NCI-H2029 (cell line): ENCODE measurements around the gene PPP1R18.
"Not testable (repeated sequence)": the region's sequence is repeated elsewhere in the genome, so short reads cannot be mapped to it uniquely, and the experiment has no call there.

Experiments
- DNase-seq: peaks from one replicate; lab custom pipeline; 2025; lab: John Stamatoyannopoulos, UW

PPP1R18 gene

GRCh38 chr6:30686009-30686907 lies at the start of gene PPP1R18:
Gene PPP1R18 (minus strand): TSS chr6:30686645. CDS start chr6:30686018, 627 bp downstream.
- no peak for DNase-seq

DNA sequence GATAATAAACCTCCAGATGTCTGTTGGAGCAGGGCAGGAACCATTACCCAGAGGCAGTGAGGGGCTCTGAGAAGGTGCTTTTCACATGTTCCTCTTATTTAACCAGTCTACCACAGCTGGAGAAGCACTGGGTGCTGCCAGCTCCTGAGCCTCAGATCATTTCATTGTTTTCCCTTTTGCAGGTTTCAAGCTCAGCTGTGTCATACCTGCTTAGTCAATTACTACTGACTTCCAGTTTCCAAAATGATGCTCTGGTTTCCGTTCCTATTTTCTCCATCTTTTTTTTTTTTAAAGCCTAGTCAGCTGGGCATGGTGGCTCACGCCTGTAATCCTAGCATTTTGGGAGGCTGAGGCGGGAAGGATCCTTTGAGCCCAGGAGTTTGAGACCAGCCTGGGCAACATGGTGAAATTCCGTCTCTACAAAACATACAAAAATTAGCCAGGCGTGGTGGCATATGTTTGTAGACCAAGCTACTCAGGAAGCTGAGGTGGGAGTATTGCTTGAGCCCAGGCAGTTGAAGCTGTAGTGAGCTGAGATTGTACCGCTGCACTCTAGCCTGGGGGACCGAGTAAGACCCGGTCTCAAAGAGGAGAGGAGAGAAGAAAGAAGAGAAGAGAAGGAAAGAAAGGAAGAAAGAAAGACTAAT lies 49.3 kb upstream of the PPP1R18 start:
- no peak for DNase-seq

- no peak for DNase-seq
These were observed 45.9 kb upstream of the PPP1R18 start for GRCh38 chr6:30732237-30732943.

DNA sequence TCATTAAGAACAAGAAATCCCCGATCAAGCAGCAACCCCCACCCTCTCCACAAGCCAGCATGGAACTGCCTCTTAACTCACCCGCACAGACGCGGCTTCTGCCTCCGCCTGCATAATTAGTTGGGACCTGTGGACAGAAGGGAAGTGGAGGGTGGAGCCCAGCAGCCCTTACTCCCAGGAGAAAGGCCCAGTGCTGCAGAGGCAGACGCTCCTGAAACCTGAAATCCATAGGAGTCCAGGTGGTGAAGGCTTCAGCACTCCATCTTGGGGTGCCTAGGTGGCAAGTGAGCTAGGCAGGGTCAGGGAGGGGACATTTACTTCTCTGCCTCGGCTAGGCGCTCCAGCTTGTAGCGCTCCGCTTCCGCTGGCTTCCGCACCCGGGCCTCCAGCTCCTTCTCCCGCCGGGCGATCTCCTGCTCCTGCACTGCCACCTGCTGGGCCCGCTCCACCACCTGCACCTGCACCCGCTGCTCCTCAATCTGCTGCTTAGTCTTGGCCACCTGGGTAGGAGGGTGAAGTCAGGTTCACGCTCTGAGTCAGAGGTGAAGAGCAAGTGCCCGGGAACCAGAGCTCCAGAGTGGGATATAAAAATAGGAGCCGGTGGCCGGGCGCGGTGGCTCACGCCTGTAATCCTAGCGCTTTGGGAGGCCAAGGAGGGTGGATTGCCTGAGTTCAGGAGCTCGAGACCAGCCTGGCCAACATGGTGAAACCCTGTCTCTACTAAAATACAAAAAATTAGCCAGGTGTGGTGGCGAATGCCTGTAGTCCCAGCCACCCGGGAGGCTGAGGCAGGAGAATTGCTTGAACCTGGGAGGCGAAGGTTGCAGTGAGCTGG lies 44.4 kb upstream of the PPP1R18 start:
- peak; percentile 60 for DNase-seq

- no peak for DNase-seq
These were observed 41.6 kb upstream of the PPP1R18 start for GRCh38 chr6:30727920-30728553.

- DNase-seq, result no peak
These were observed 40.3 kb upstream of the PPP1R18 start for GRCh38 chr6:30726506-30727413.

GRCh38 chr6:30725713-30726505 lies 39.5 kb upstream of the PPP1R18 start:
- DNase-seq, result no peak

- DNase-seq, result no peak
These were observed 38.6 kb upstream of the PPP1R18 start for GRCh38 chr6:30724906-30725667.

GRCh38 chr6:30723843-30724741 lies 37.6 kb upstream of the PPP1R18 start:
- DNase-seq, result not testable (repeated sequence)

DNA sequence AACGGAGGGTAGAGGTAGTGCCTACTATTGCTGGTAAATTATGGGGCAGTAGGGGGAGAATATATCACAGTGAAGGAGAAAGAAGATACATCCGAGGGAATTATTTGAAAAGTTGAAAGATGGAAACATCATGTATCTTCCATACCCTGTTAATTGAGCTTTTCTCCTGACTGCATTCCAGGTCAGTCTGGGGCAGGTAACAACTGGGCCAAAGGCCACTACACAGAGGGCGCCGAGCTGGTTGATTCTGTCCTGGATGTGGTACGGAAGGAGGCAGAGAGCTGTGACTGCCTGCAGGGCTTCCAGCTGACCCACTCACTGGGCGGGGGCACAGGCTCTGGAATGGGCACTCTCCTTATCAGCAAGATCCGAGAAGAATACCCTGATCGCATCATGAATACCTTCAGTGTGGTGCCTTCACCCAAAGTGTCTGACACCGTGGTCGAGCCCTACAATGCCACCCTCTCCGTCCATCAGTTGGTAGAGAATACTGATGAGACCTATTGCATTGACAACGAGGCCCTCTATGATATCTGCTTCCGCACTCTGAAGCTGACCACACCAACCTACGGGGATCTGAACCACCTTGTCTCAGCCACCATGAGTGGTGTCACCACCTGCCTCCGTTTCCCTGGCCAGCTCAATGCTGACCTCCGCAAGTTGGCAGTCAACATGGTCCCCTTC lies 36.9 kb upstream of the PPP1R18 start:
- not testable (repeated sequence) for DNase-seq

DNA sequence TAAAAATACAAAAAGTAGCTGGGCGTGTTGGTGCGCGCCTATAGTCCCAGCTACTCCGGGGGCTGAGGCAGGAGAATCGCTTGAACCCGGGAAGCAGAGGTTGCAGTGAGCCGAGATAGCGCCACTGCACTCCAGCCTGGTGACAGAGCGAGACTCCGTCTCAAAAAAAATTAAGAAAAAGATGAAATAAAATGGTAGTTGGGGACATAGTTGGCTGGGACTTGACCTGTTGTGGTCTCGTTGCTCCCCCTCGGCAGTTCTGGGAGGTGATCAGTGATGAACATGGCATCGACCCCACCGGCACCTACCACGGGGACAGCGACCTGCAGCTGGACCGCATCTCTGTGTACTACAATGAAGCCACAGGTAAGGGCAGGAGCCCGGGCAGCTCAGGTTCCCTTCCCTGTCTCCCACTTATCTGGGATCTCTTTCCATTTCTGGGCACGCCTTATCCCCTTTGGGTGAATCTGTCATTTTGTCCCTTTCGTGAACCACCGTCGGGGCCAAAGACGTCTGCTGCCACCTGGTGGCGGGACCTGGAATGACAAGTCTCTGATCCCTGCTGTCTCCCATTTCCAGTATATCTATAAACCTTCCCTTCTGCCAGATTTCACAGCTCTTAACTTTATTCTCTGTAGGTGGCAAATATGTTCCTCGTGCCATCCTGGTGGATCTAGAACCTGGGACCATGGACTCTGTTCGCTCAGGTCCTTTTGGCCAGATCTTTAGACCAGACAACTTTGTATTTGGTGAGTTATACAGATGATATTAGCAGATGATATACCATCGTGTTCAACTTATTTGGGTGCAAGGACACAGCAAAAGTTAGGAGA lies 36.1 kb upstream of the PPP1R18 start:
- DNase-seq, result peak; percentile 68

DNA sequence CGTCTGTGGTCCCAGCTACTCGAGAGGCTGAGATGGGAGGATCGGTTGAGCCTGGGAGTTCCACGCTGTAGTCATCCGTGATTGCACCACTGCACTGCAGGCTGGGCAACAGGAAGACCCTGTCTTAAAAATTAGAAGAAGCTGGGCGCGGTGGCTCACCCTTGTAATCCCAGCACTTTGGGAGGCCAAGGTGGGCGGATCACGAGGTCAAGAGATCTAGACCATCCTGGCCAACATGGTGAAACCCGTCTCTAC lies 35.5 kb upstream of the PPP1R18 start:
- not testable (repeated sequence) for DNase-seq

DNA sequence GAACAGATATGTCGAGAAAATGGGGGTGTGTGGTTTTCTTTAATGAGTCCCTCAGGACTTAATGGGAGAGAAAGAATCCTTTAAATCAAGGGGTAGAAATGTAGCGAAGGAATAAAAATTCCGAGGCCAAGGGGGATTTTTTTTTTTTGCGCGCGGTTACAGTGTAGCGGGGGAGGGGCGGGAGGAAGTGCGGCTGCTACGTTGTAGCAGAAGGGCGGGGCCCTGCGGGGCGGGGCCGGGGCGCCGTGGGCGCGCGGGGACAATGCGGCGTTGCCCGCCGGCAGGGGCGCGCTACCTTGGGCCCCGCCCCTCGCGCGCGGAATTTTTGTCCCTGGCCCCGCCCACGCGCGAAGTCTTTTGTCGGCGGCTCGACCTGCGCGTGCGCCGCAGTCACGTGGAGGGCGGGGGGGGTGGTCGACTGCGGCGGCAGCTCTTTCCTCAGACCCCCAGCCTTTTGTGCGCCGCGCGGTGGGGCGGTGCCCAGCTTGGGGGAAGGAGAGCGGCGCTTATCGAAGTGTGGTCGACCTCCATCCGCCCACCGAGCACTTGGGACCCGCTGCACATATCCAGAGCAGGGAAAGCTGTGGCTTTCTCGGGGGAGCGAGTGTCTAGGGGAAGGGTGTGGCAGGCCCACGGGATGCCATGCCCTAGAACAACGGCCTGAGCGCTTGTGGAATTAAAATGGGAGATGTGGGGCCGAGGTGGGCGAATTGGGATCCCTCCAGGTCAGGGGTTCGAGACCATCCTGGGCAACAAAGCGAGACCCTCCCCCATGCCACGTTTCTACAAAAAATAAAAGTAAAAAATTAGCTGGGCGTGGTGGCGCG lies 35.0 kb upstream of the PPP1R18 start:
- peak; percentile 89 for DNase-seq

DNA sequence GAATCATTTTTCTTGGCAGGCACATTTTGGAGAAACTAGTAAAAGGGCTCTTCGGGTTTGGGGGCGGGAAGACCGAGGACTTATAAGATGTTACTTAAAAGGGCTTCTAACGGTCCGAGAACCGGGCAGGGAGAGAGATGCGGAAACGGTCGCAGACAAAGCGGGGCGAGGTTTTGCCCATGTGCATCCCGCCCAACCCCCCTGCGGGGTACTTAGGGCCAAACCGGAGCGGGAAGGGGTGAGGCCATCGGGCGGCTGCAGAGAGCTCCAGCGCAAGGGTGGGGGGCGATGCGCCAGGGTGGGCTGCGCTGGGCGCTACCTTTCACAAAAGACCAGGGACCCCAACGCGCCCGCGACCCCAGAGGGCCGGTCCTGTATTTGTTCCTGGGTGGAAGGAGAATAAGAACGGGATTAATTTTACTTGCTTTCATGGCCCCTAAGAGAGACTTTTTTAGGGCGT lies 34.3 kb upstream of the PPP1R18 start:
- DNase-seq, result peak; percentile 82
